Measurements from ENCODE around the gene FOXE1.

The FOXE1 gene

GRCh38 chr9:97892421-97892820, 39.4 kb downstream of the FOXE1 start:
- Histone ChIP-seq H3K27ac (no peak overlapping the region), H3K4me3 (no peak overlapping the region), H3K9me3 (no peaks in the 10 kb centered on the region), H3K27me3 (no peaks in the 10 kb centered on the region), H3K36me3 (peaks cover 0 to 10% (median 6%) of the 10 kb centered on the region in 3 donors), H3K4me1 (no peaks in the 10 kb centered on the region)
- TF ChIP-seq CTCF (IDR thresholded peaks at IDR 0.05): no peak
- DNase-seq: no peak
- intact Hi-C loops (cut with DNase I; ENCODE audit: low total_unique reads): loop anchor here (10.0 kb wide), 1 partner anchor 428 kb away; no protein-coding TSS in a partner anchor

GRCh38 chr9:97895211-97895610, 42.2 kb downstream of the FOXE1 start:
- no peak overlapping the region for H3K27ac ChIP-seq
- intact Hi-C loops (cut with DNase I; ENCODE audit: low total_unique reads): loop anchor here (10.0 kb wide), 1 partner anchor 430 kb away; no protein-coding TSS in a partner anchor
- H3K9me3 ChIP-seq: no peaks in the 10 kb centered on the region
- no peak for DNase-seq
- H3K27me3 ChIP-seq: no peaks in the 10 kb centered on the region
- H3K36me3 ChIP-seq: peaks cover 0 to 11% (median 10%) of the 10 kb centered on the region in 3 donors
- no peak for TF ChIP-seq CTCF (IDR thresholded peaks at IDR 0.05)
- no peak overlapping the region for H3K4me3 ChIP-seq
- H3K4me1 ChIP-seq: no peaks in the 10 kb centered on the region

GRCh38 chr9:97895695-97896332, 42.8 kb downstream of the FOXE1 start:
- intact Hi-C loops (cut with DNase I; ENCODE audit: low total_unique reads): loop anchor here (10.0 kb wide), 1 partner anchor 431 kb away; no protein-coding TSS in a partner anchor
- Histone ChIP-seq H3K4me3 (no peak overlapping the region), H3K27me3 (no peaks in the 10 kb centered on the region), H3K9me3 (no peaks in the 10 kb centered on the region), H3K36me3 (peaks cover 0 to 14% (median 10%) of the 10 kb centered on the region in 3 donors), H3K4me1 (no peaks in the 10 kb centered on the region), H3K27ac (no peak overlapping the region)
- DNase-seq: no peak
- no peak for TF ChIP-seq CTCF (IDR thresholded peaks at IDR 0.05)

- H3K27ac ChIP-seq: no peak overlapping the region
- intact Hi-C loops (cut with DNase I; ENCODE audit: low total_unique reads): no loop called here
- no peak for TF ChIP-seq CTCF (IDR thresholded peaks at IDR 0.05)
- peaks cover 0 to 29% (median 15%) of the 10 kb centered on the region in 3 donors for H3K36me3 ChIP-seq
- H3K9me3 ChIP-seq: no peaks in the 10 kb centered on the region
- H3K27me3 ChIP-seq: no peaks in the 10 kb centered on the region
- H3K4me3 ChIP-seq: no peak overlapping the region
- H3K4me1 ChIP-seq: no peaks in the 10 kb centered on the region
- DNase-seq: no peak
Measured at GRCh38 chr9:97900103-97900737, 47.2 kb downstream of the FOXE1 start.

- H3K27ac ChIP-seq: no peak overlapping the region
- TF ChIP-seq CTCF (IDR thresholded peaks at IDR 0.05): peak; percentile 62 to 65
- intact Hi-C loops (cut with DNase I; ENCODE audit: low total_unique reads): no loop called here
- no peak overlapping the region for H3K4me3 ChIP-seq
- no peaks in the 10 kb centered on the region for H3K9me3 ChIP-seq
- no peaks in the 10 kb centered on the region for H3K27me3 ChIP-seq
- peaks cover 0 to 27% (median 11%) of the 10 kb centered on the region in 3 donors for H3K36me3 ChIP-seq
- DNase-seq: no peak
- no peaks in the 10 kb centered on the region for H3K4me1 ChIP-seq
Measured at GRCh38 chr9:97900738-97901565, 47.9 kb downstream of the FOXE1 start.

Measured in tibial artery (tissue), 4 donors.